ENCODE data around the gene CACNA1D.
"Not testable (repeated sequence)": the region's sequence is repeated elsewhere in the genome, so short reads cannot be mapped to it uniquely, and the experiment has no call there.

Gene CACNA1D

DNA sequence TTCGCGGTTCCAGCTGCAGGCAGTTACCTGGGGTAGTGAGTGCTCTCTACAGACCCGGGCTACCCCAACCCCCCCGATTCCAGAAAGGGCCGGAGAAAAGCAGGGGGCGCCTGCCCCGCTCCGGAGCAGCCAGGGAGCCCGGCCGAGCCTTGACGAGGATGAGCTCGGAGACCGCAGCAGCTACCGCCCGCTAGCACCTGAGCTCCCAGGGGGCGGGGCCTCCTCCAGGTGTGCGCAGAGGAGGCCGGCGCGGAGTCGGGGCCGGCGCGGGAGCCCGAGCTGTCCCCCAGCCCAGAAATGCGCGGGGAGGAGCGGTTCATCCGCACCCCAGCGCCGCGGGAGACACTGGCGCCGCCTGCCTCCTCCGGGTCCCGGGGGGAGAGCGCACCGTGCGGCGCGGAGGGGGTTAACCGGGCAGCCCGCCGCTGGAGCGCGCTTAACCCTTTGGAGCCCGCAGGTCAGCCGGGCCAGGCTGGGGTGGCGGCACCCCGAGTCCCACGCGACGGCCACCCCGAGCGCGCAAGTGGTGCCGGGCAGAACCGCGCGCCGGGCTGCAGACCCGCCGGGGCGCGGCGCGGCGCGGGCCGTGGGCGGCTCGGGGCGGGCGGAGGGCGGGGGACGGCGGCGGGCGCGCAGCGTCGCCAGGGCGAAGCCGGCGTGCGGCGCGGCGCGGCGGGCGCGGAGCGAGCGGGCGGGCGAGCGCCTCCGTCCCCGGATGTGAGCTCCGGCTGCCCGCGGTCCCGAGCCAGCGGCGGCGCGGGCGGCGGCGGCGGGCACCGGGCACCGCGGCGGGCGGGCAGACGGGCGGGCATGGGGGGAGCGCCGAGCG is at the start of gene CACNA1D:
CACNA1D (plus strand) TSS at position 649 of the 829 bp plus-strand sequence. CDS start 556 bp downstream, outside the sequence.
- no peak for DNase-seq (ENCODE audit: low read depth in 2 of 2)

DNA sequence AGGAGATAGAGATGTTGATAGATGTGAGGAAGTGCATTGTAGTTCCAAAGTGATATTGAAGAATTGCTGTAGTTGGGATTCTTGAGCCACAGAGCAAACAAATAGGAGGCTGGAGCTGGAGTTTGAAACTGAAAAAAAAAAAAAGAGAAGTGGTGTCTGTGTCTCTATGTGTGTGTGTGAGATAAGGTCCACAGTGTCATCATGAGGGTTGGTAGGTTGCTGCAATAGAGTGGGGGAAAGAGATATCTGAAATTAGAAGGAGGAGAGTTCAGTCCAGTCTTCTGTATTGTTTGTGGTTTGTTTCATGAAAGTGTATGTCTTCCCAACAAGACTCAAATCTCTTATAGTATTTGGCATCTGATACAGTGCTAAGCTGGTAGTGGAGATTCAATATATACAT is 37.3 kb upstream of the CACNA1D start:
- DNase-seq (ENCODE audit: low read depth in 2 of 2): no peak

DNA sequence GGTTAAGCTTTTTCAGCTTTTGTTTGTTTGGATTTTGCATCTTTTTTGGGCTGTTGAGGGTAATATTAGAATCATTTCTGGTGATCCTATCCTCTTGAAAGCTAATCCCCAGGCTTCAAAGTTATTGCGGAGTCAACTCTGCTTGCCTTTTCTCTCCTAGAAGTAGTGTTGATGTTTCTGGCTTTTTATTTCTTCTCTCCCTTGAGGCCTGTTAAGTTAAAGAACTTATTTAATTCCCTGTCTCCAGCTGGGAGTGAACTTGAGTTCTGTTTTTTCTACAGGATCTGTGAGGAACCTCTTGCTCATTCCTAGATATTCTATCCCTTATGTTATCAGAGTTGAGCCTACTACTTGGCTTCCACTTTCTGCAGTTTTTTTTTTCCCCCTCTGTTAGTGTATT is 34.1 kb upstream of the CACNA1D start:
- DNase-seq (ENCODE audit: low read depth in 2 of 2): no peak

DNA sequence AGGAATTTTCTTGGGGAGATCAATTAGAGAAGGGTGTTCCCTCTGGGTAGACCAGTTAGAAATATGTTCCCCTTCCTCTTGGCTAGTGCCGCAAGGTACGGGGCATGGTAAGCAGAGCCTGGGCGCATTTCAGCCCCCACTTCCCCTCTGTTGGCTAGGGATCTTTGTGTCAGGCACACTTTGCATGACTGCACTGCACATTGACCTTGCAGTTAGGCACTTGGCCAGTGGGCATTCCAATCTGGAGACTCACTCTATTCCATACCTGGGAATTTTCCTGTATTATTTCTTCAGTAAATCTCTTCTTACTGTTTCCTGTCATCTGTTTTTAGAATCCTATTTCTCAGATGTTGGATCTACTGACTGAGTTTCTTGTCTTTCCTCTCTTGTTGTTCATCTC is 30.0 kb upstream of the CACNA1D start:
- DNase-seq (ENCODE audit: low read depth in 2 of 2): no peak

DNA sequence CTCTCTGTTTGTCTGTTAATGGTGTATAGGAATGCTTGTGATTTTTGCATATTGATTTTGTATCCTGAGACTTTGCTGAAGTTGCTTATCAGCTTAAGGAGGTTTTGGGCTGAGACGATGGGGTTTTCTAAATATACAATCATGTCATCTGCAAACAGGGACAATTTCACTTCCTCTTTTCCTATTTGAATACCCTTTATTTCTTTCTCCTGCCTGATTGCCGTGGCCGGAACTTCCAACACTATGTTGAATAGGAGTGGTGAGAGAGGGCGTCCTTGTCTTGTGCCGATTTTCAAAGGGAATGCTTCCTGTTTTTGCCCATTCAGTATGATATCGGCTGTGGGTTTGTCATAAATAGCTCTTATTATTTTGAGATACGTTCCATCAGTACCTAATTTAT is 24.7 kb upstream of the CACNA1D start:
- DNase-seq (ENCODE audit: low read depth in 2 of 2): not testable (repeated sequence)

DNA sequence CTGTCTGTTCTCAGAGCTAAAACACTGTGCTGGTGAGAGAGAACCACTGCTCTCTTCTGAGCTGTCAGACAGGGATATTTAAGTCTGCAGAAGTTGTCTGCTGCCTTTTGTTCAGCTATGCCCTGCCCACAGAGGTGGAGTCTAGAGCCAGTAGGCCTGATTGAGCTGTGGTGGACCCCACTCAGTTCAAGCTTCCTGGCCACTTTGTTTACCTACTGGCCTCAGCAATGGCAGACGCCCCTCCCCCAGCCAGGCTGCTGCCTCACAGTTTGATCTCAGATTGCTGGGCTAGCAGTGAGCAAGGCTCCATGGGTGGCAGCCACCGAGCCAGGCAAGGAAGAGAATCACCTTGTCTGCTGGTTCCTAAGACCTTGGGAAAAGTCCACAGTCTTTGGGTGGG is 21.0 kb upstream of the CACNA1D start:
- no peak for DNase-seq (ENCODE audit: low read depth in 2 of 2)

DNA sequence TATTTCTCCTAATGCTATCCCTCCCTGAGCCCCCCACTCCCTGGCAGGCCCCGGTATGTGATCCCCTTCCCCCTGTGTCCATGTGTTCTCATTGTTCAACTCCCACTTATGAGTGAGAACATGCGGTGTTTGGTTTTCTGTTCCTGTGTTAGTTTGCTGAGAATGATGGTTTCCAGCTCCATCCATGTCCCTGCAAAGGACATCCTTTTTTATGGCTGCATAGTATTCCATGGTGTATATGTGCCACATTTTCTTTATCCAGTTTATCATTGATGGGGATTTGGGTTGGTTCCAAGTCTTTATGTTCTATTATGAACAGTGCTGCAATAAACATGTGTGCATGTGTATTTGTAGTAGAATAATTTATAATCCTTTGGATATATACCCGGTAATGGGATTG is 18.0 kb upstream of the CACNA1D start:
- DNase-seq (ENCODE audit: low read depth in 2 of 2): not testable (repeated sequence)

DNA sequence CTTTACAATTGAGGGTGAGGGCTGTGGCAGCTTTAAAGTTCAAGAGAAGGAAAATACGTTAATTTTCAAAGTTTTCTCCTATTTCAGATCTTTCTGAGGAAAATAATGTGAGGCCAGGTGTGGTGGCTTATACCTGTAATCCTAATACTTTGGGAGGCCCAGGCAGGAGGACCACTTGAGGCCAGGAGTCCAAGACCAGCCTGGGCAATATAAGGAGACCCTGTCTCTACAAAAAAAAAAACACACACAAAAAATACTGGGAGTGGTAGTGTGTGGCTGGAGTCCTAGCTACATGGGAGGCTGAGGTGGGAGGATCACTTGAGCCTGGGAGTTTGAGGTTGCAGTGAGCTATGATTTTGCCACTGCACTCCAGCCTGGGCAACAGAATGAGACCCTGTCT is 16.7 kb upstream of the CACNA1D start:
- not testable (repeated sequence) for DNase-seq (ENCODE audit: low read depth in 2 of 2)

DNA sequence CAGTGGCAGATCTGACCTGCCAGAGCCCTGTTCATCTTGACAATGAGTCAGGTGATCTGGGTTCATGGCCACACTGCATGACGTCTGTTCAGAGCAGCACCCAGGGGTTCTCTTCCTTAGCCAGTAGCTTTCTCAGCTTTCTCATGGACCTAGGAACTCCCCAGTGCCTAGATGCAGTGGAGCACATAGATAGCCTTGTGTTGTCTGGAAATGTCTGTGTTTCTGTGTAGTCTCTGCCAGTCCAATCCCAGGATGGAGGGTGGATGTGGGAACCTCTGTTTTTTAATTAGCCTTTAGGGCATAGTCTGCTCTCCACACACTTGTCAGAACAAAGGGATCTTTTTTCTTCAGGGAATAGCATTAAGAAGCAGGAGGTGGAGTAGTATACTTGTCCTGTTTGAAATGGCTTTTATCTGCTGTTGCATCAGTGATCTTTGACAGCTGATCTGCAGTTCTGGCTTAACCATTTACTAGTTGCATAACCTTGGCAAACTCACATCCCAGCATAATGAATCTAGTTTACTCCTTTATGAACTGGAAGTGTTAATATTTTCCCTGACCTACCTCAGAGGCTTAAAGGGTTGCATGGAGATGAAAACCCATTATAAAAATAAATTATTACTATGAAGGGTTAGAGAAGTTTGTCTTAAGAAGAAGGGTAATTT is 16.1 kb upstream of the CACNA1D start:
- DNase-seq (ENCODE audit: low read depth in 2 of 2): no peak

DNA sequence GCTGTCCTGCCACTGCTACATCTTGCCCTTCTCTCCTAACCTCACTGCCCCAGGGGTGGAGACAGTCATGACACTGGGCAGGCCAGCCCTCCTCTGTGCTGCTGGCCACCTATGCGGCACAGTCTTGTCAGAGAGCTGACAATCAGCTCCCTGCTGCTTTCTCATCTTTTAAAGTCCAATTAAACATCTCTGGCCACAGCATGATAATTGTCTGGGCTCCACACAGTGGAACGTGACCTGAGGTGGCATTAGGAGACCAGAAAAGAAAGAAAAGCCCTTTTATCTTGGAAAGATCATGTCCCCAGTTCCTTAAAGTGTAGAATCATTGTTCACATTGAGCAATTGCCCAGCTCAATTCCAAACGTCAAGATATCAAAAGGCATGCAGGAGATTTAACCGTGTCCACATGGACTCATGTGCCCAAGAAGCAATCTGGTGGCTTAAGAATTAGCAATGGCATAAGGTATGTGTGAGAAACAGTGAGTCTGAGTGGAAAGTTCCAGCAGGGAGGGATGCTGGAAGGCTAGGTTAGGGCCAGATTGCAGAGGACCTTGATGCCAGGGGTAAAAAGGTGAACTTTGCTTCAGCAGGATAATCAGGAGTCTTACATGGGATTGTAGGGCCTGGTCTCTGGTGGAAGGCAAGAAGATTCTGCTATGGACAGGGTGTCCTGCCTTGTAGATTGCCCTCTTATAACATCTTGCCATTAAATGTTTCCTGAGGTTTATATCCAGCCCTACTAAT is 15.3 kb upstream of the CACNA1D start:
- DNase-seq (ENCODE audit: low read depth in 2 of 2): no peak

DNA sequence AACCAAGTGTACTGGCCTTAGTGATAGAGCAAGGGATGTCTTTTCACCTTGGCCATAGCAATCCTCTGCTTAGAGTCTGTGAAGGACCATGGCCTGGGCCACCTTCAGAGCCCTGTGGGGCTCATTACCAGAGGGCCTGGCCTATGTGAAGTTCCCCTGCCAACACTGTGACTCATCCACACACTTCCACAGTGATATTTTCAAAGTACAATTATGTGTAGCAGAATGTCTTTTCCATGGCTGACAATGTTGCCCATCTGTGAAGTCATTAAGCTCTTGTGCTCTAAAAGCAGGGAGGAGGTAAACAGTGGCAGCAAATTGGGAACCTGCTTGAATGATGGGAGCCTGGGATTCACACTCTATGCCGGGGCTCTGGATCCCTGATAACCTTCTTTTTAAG is 12.2 kb upstream of the CACNA1D start:
- DNase-seq (ENCODE audit: low read depth in 2 of 2): no peak

DNA sequence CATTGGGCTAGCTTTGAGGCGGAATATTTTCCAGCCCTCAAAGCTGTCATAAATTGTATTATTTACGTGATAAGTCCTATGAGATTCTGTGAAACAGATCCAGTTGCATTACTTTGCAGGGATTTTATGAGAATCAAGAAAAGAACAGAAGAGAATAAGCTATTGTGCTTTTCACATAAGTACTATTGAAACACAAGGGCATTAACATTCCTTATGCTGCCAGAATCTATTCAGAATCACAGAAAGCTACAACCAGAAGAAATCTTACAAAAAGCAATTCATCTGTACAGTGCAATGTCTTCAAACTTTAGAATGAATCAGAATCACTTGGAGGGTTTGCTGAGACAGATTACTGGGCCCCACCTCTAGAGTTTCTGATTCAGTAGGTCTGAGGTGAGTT is 10.6 kb upstream of the CACNA1D start:
- no peak for DNase-seq (ENCODE audit: low read depth in 2 of 2)

DNA sequence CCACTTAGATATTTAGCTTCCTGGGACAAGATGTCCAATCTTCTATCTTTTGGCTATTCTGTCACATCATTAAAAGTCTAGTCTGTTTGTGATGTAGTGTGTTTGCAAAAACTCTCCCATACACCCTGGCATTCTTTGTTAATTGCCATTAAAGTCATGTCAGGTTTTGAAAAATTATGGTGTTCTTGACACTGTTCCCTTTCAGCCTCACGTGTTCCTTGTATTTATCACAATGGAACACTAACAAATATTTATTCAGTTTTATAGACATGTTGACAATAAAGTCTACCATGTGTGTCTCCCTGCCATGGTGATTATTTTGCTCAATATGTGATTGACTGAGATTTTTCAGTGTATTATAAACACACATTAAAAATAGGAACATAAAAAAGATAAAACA is 9.4 kb upstream of the CACNA1D start:
- no peak for DNase-seq (ENCODE audit: low read depth in 2 of 2)

DNA sequence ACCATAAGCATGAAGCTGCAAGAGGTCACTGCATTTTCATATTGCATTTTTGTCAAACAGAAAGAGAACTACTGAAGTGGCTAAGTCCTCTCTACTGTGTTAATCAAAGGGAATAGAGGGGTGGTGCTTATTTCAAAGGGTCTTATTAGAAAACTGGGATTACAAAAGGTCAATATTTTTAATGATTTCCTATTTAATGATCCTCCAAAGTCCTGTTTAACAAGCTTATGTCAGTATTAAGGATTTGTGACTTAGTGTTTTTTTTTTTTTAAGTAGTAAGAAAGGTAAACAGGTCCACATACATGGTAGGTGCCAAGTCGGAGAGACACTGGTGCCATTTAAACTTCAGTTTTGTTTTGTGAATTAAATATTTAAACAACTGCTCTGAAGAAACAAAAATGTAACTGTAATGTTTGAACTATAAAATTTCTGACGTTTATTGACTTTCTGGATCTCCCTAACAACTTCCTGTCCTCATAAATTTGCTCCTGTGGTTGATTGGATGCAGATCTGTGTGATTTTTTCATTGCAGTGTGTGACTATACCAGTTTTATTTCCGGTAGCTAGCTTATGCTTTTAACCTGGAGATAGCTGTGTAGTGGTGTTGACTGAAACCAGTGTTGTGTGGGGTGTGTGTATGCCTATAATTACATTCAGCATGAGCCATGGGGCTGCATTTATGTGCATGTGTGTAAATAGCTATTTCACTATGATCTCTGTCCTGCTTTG is 8.6 kb upstream of the CACNA1D start:
- DNase-seq (ENCODE audit: low read depth in 2 of 2): no peak

DNA sequence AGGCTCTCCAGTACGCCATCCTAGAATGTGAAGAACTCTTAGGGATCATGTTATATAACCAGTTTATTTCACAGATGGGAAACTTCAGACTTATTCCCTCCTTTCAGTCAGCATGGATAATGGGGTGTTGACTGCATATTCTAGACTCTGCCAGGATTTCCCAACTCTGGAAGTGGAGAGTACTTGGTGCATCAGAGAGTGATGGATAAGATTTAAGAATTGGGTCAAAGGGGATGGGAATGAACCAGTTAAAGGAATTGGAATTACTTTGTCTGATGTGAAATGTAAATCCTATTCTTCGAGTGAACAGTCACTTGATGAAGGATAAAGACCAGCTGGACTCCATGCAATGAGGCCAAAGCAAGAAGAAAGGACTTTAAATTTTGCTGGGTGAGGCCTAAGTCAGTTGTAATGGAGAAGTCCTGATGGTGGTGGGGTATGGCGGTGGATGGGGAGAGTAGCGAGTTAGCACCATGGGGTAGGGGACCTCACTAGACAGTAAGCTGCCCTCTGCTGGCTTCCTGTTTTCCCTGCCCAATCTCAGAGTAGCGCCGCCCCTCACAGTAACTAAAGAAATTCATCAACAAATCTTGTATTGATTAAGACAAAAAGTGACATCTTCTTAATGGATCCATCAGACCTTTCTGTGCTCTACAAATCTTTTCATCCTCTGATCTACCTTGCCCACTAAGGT is 7.3 kb upstream of the CACNA1D start:
- no peak for DNase-seq (ENCODE audit: low read depth in 2 of 2)

DNA sequence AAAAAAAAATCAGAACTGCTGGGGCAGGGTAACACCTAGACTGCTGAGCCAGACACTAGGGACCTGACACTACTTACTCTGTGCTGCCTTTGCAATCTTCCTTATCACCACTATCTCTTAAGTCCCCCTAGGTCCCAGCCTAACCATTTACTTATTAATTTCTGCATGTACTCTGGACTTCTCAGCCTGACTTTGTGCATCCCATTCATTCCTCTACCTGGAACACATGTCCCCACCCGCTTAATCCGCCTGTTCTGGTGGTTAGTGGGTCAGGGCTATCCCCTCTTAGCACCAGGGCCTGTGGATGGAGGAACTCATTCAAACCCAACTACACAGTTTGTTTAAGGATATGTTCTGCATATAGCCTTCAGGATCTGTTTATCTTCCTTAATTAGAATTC is 5.0 kb upstream of the CACNA1D start:
- no peak for DNase-seq (ENCODE audit: low read depth in 2 of 2)

DNA sequence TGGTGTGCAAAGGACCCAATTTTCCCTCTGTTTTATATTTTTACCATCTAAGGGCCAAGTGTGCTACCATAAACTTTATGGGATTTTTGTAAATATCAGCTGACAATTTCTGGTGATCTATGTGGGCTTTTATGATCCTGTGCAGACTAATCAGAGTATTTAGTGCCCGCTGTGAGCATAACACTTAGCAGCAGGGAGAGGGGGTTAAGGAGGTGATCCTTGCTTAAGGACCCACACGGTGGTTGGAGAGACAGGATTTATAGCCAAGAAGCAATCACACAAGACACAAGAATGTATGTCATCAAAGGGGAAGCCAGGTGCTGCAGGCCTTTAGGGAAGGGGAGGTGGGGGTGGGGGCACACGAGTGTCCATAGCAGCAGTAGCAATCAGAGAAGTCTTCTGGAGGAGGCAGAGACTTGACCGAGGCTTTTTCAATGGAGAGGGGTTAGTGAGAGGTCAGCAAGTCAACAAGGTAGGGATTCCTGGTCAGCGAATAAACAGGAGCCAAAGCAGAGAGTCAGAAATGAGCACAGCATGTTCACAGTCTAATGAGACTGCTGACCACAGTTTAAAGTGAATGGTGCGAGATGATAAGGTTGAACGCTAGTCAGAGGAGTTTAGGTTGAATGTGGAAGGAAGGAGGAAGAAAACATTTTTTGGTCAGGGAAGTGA is 4.5 kb upstream of the CACNA1D start:
- DNase-seq (ENCODE audit: low read depth in 2 of 2): no peak

DNA sequence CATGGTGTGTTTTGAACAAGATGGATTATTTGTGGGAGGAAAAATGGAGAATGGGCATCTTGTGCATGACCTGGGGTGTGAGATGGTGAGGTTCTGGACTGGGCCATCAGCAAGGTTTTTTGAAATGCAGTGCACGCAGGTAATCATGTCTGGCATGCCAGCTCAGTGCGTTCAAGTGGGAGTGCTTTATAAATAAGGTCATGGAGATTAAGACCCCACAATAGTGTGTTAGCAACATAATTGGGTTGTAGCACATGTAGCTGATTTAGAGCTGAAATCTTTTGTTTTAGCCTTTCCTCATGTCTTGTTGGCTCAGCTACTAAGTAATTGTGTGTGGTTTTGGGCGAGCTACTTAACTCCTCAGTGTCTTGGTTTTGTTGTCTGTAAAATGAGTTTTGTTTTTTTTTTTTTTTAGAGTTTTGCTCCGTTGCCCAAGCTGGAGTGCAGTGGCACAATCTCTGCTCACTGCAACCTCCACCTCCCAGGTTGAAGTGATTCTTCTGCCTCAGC is 3.9 kb upstream of the CACNA1D start:
- DNase-seq (ENCODE audit: low read depth in 2 of 2): no peak

DNA sequence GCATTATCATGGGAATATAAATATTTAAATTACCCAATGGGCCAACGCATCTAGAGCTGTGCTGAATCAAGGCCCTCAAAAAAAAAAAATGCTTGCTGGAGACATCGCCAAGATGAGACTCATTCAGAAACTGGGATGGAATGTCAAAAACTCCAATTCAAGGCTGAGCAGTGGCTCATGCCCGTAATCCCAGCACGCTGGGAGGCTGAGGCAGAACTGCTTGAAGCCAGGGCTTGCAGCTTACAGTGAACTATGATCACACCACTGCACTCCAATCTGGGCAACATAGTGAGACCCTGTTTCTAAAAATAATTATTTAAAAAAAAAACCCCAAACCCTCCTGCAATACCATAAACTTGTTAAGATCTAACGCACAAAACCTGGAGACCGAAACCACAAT is 3.1 kb upstream of the CACNA1D start:
- DNase-seq (ENCODE audit: low read depth in 2 of 2): no peak

DNA sequence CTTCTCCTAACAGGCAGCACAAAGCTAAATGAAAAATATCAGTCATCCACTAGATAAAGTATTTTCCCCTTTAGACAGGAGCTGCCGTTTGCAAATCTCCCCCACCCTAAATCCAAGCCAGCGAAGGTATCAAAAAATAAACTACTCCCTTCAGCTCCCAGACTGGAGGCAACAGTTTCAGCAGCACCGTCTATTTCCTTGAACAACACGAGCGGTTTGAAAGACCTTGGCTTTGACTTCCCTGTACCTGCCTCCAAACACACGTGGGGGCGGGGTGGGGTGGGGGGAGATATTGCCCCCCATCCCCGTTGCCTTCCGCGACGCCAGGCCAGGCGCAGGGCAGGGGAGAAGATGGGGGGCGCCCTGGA is 832 bp upstream of the CACNA1D start:
- no peak for DNase-seq (ENCODE audit: low read depth in 2 of 2)

DNA sequence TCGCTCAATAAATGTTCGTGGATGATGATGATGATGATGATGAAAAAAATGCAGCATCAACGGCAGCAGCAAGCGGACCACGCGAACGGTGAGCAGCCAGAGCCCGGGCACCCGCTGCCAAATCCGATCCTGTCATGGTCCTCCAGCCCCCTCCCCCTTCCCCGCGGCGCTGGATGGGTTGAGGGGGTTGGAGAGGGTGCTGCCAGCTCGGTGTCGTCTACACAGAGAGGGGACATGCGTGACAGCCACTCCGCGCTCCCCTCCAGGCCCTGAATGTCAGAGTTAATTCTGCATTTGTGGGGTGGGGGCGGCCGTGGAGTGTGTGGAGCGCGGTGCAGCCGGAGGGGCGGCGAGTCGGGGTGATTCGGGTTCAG is 722 bp downstream of the CACNA1D start:
- DNase-seq (ENCODE audit: low read depth in 2 of 2): no peak

All from stimulated activated CD8-positive, alpha-beta memory T cell treated with anti-CD3 and anti-CD28 coated beads, Interleukin-2, amount 100 ng/mL, for 48 hours (primary cell).